ENCODE data around the gene ADGRG7. TPM values are rescaled to one million over a fixed set of nuclear protein-coding genes. Genes with fewer than 3 reads are reported as not detected.

Gene ADGRG7
- total RNA-seq, 4 donors from 2014 or later = 1.8 to 18.3 (median 12.1) TPM

- WGBS, 2 donors (ENCODE audit: low coverage in 1 of 2) = 57 to 87% methylated on average over 2 to 3 of the region's 3 CpGs
- in situ Hi-C loops (cut with MboI; ENCODE audit: low pct_ligation_motif_present in 1 of 4, low pct_unique_long_range_greater_than_20kb in 1 of 4, low sequenced_read_pairs in 3 of 4) = no loop called here
- DNase-seq = peak; percentile 42
- Histone ChIP-seq H3K4me3 (no peak overlapping the region), H3K27ac (peak overlapping the region in 2 of 4 donors; percentile 29 to 41), H3K36me3 (no peaks in the 10 kb centered on the region), H3K27me3 (no peaks in the 10 kb centered on the region), H3K4me1 (peaks cover 0 to 8% (median 0%) of the 10 kb centered on the region in 4 donors), H3K9me3 (no peaks in the 10 kb centered on the region)
- TF ChIP-seq EP300 (IDR thresholded peaks at IDR 0.05; ENCODE audit: low read depth) (no peak), POLR2AphosphoS5 (IDR thresholded peaks at IDR 0.05) (peak in 1 of 3 donors; percentile 53)
- intact Hi-C loops (cut with DNase I; ENCODE audit: low total_unique reads) = no loop called here
Measured at GRCh38 chr3:100635273-100635701, 25.9 kb downstream of the ADGRG7 start.

DNA sequence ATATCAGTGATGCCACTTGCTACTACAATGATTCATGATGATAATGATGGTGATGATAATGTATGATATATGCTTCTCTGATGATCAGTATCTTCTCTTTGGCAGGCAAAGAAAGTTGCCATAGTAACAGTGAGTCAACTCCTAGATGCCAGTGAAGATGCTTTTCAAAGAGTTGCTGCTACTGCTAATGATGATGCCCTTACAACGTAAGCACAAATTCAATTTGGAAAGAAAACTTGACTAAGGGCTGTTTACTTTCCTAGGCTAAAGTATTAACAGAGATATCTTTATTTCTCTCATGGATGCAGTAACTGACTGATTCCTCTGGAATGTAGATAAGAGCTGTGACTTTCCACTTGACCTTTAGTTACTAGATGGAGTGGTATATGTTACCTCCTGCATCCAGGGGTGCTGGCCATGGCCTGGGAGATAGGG is 27.8 kb downstream of the ADGRG7 start:
- H3K27ac ChIP-seq = no peak overlapping the region
- H3K4me3 ChIP-seq = no peak overlapping the region
- H3K9me3 ChIP-seq = no peaks in the 10 kb centered on the region
- no peaks in the 10 kb centered on the region for H3K36me3 ChIP-seq
- H3K4me1 ChIP-seq = peaks cover 0 to 18% (median 5%) of the 10 kb centered on the region in 4 donors
- no peaks in the 10 kb centered on the region for H3K27me3 ChIP-seq
- intact Hi-C loops (cut with DNase I; ENCODE audit: low total_unique reads) (no loop called here), in situ Hi-C loops (cut with MboI; ENCODE audit: low pct_ligation_motif_present in 1 of 4, low pct_unique_long_range_greater_than_20kb in 1 of 4, low sequenced_read_pairs in 3 of 4) (no loop called here)
- WGBS, 2 donors (ENCODE audit: low coverage in 1 of 2) = 50 to 82% methylated on average over 1 of the region's 1 CpG
- DNase-seq = no peak
- TF ChIP-seq, protein P1, sequence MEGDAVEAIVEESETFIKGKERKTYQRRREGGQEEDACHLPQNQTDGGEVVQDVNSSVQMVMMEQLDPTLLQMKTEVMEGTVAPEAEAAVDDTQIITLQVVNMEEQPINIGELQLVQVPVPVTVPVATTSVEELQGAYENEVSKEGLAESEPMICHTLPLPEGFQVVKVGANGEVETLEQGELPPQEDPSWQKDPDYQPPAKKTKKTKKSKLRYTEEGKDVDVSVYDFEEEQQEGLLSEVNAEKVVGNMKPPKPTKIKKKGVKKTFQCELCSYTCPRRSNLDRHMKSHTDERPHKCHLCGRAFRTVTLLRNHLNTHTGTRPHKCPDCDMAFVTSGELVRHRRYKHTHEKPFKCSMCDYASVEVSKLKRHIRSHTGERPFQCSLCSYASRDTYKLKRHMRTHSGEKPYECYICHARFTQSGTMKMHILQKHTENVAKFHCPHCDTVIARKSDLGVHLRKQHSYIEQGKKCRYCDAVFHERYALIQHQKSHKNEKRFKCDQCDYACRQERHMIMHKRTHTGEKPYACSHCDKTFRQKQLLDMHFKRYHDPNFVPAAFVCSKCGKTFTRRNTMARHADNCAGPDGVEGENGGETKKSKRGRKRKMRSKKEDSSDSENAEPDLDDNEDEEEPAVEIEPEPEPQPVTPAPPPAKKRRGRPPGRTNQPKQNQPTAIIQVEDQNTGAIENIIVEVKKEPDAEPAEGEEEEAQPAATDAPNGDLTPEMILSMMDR (IDR thresholded peaks at IDR 0.05) = no peak
- no peak for TF ChIP-seq POLR2AphosphoS5 (IDR thresholded peaks at IDR 0.05)
- TF ChIP-seq POLR2A (IDR thresholded peaks at IDR 0.05) = no peak
- TF ChIP-seq EP300 (IDR thresholded peaks at IDR 0.05; ENCODE audit: low read depth) = no peak

DNA sequence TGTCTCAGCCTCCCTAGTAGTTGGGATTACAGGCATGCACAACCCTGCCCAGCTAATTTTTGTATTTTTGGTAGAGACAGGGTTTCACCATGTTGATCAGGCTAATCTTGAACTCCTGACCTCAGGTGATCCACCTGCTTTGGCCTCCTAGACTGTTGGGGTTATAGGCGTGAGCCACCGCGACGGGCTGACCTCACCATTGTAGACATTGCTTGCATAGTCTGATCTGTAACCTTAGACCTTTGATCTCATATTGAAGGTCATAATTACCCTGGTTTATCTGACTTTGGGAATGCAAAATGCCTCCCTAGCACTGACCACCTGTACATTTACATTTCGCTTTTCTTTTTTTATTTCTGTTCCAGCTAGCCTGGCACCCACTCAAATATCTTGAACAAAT is 31.2 kb downstream of the ADGRG7 start:
- H3K36me3 ChIP-seq = no peaks in the 10 kb centered on the region
- WGBS, 2 donors (ENCODE audit: low coverage in 1 of 2) = 67 to 91% methylated on average over 1 to 5 of the region's 5 CpGs
- H3K27me3 ChIP-seq = no peaks in the 10 kb centered on the region
- in situ Hi-C loops (cut with MboI; ENCODE audit: low pct_ligation_motif_present in 1 of 4, low pct_unique_long_range_greater_than_20kb in 1 of 4, low sequenced_read_pairs in 3 of 4) (no loop called here), intact Hi-C loops (cut with DNase I; ENCODE audit: low total_unique reads) (no loop called here)
- no peak for DNase-seq
- H3K27ac ChIP-seq = no peak overlapping the region
- H3K4me1 ChIP-seq = peaks cover 0 to 12% (median 5%) of the 10 kb centered on the region in 4 donors
- H3K9me3 ChIP-seq = no peaks in the 10 kb centered on the region
- TF ChIP-seq POLR2A (IDR thresholded peaks at IDR 0.05) (no peak), POLR2AphosphoS5 (IDR thresholded peaks at IDR 0.05) (no peak), EP300 (IDR thresholded peaks at IDR 0.05; ENCODE audit: low read depth) (no peak)
- TF ChIP-seq, protein P1 (IDR thresholded peaks at IDR 0.05) = no peak
- no peak overlapping the region for H3K4me3 ChIP-seq

DNA sequence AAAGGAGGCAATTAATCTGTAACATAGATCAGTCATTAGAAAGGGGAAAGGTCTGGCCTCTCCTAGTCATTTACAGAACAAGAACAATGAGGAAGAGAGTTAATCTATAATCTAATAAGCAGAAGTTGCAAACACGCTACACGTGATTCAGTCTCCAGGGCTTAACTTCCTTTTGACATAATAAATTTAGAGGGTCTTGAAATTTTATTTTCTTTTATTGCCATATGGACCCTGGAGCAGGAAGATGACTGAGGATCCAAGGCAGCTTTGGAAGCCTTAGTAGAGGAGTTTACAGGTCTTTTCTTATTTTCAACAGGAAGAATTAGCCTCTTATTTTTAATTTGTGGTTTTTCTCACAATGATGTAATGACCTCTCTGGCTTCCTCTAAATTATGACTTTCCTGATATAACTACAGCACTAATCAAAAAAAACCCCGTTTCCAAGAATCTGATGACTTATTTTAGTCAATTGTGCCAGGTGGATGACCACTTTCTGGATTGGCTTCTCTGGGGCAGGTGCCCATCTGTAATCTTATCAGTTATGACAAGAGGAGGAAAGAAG is 32.2 kb downstream of the ADGRG7 start:
- in situ Hi-C loops (cut with MboI; ENCODE audit: low pct_ligation_motif_present in 1 of 4, low pct_unique_long_range_greater_than_20kb in 1 of 4, low sequenced_read_pairs in 3 of 4) = no loop called here
- H3K27ac ChIP-seq = no peak overlapping the region

More for the DNA sequence above, 32.2 kb downstream of the ADGRG7 start:
- Histone ChIP-seq H3K4me3 (no peak overlapping the region), H3K27me3 (no peaks in the 10 kb centered on the region), H3K36me3 (no peaks in the 10 kb centered on the region), H3K4me1 (peaks cover 0 to 10% (median 5%) of the 10 kb centered on the region in 4 donors), H3K9me3 (no peaks in the 10 kb centered on the region)
- intact Hi-C loops (cut with DNase I; ENCODE audit: low total_unique reads) = no loop called here
- no peak for DNase-seq
- 38 to 40% methylated on average over 3 of the region's 3 CpGs for WGBS, 2 donors (ENCODE audit: low coverage in 1 of 2)
- TF ChIP-seq, protein P1 (IDR thresholded peaks at IDR 0.05) = no peak
- no peak for TF ChIP-seq POLR2A (IDR thresholded peaks at IDR 0.05)
- no peak for TF ChIP-seq POLR2AphosphoS5 (IDR thresholded peaks at IDR 0.05)
- no peak for TF ChIP-seq EP300 (IDR thresholded peaks at IDR 0.05; ENCODE audit: low read depth)

All from transverse colon (tissue), 4 donors.